GM15510 (cell line): ENCODE results near the gene L1CAM.

Experiments used
- POLR2A ChIP-seq: IDR thresholded peaks from 3 replicates; pipeline ENCODE4 v1.6.1; 2011; ENCODE audit warnings: borderline replicate concordance; ENCODE audit not compliant: insufficient read length; ENCODE audit errors: extremely low read depth

Gene L1CAM

DNA sequence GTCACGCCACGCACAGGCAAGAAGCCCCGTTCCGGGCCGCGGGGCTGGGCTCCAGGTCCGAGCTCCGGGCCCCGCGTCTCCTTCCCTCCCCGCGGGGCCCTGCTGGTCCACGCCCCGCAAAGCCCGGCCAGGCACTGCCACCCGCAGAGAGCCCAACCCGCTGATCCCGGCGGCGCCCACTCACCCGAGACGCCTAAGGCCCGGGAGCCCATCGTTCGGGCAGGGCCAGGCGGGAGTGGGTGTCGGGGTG is 56.5 kb downstream of the L1CAM start:
- TF ChIP-seq POLR2A, result no peak

- TF ChIP-seq POLR2A, result no peak
Observed at GRCh38 chrX:153828723-153829548, 57.0 kb downstream of the L1CAM start.

- no peak for TF ChIP-seq POLR2A
Observed at GRCh38 chrX:153828308-153828707, 57.7 kb downstream of the L1CAM start.

GRCh38 chrX:153827903-153828302 is 58.1 kb downstream of the L1CAM start:
- TF ChIP-seq POLR2A, result no peak

DNA sequence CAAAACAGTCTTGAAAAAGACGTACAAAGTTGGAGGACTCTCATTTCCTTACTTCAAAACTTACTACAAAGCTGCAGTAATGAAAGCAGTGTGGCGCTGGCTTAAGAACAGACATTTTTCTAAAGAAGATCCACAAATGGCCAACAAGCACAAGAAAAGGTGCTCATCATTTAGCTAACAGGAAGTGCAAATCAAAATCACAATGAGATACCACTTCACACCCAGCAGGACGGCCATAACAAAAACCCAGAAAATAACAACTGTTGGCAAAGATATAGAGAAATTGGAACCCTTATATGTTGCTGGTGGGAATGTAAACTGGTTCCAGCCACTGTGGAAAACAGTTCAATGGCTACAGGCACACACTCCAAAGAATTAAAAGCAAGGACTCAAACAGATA is 59.0 kb downstream of the L1CAM start:
- no peak for TF ChIP-seq POLR2A

DNA sequence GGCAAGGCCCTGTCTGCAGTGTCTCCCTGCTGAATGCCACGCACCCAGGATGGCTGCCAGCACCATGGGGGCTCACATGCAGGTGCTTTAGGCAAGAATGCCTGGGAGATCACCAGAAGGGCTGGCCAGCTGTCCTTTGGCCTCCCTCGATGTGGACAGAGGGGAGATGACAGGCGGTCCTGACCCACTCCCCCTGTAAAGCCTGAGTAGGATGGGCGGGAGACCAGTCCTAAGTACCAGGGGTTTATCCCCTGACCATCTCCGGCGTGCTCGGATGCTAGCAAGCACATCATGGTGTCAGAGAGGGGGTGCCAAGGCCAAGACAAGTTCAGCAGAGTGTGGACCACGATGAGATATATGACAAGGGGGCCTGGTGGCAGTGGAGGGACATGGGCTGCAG is 60.9 kb downstream of the L1CAM start:
- no peak for TF ChIP-seq POLR2A

- TF ChIP-seq POLR2A, result no peak
Observed at GRCh38 chrX:153824348-153824747, 61.6 kb downstream of the L1CAM start.

DNA sequence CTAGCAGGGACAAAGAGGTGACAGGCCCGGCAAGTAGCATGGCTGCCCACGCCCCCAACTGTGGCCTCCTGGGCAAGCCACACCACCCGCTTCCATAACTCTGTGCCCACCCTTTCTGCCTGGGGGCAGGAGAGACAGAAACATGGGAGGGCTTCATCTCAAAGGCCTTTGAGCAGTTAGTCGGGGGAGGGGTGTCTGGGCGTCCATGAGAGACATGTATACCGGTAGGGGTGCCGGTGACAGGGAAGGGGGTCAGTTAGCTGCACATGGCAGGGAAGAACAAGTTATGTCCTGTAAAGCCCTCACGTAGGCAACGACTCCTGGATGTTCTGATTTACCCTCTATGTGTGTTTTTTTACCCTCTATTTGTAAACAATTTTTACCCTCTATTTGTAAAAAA is 64.9 kb downstream of the L1CAM start:
- TF ChIP-seq POLR2A, result no peak

GRCh38 chrX:153820601-153821000 is 65.4 kb downstream of the L1CAM start:
- no peak for TF ChIP-seq POLR2A

- no peak for TF ChIP-seq POLR2A
Observed at GRCh38 chrX:153819384-153820040, 66.5 kb downstream of the L1CAM start.

GRCh38 chrX:153818571-153819383 is 67.2 kb downstream of the L1CAM start:
- no peak for TF ChIP-seq POLR2A

DNA sequence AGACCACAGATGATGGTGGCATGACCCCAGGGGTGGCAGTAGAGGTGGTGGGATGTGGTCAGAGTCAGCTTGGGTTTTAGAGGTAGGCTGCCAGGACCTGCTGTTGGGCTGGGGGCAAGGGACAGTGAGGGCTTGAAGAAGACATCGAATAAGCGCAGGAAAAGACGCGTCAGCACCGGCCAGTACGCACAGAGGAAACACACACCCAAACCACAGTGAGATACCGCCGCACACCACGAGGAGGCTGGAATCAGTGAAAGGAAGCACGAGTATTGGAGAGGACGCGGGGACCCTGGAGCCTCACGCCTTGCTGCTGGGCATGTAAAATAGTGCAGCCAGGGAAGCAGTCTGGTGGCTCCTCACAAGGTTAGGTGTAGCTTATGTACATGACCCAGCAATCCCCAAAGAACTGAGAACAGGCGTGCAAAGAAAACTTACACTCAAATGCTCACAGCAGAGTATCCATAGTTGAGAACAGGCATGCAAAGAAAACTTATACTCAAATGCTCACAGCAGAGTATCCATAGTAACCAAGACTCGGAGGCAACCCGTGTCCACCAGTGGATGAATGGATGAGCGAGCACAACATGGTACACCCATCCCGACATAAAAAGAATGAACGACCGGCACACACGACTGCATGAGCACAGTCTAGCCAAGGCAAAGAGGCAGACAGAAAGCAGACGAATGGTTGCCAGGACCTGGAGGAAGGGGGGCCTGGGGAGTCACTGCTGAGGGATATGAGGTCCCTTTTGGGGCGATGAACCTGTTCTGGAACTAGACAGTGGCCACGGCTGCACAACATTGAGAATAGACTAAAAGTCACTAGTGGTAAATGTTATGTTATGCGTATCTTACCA is 68.9 kb downstream of the L1CAM start:
- no peak for TF ChIP-seq POLR2A

DNA sequence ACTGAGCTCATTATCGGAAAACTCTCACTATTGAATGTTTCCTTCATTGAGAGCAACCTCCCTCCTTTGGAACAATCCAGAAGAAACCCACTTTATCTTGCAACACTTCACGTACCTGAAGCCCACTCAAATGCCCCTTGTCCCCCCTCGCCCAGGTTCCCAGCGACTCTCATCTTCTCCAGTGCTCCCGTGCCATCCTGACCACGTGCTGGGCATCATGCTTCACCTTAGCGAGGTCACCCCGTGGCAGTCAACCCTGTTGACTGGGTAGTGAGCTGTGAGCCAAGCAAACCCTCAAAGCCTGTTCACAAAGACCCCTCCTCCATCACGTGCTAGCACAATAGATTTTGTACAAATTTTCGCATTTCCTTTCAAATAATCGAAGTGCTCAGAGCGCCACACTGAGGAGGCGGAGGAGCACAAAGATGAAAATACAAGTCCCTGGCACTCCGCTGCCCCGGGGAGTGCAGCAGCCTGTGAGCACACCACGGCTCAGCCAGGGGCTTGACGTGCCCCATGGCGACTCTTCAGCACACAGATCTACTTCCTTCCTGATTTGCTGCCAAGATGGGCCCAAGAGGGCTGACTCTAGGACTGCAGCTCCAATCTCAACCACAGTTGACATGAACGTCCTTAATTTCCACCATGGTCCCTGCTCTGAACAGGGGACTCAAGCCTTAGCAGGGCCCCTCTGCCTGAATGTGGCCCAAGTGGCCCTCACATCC is 71.2 kb downstream of the L1CAM start:
- no peak for TF ChIP-seq POLR2A

- TF ChIP-seq POLR2A, result no peak
Observed at GRCh38 chrX:153813161-153813560, 72.8 kb downstream of the L1CAM start.

DNA sequence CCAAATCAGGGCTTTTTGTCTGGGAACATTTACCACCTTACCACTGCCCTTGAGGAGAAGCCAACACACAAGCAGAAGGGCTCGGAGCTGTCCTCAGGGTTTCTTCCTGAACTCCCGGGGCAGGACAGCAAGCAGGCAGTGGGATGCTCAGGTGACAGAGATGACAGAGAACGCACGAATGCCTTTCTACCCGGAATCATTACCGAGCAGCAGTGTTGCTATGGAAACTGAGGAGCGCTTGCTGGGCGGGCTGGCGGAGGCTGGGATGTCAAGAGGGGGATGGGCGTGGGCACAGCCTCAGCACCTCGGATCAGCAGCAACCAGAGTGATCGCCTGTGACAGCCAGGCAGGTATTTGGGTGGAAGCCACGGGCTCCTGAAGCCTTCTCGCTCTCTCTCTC is 73.8 kb downstream of the L1CAM start:
- no peak for TF ChIP-seq POLR2A
